HFF-Myc (cell line): ENCODE data around the gene IRX1.

Experiments
- DNase-seq: peaks from one replicate; pipeline ENCODE4 v3.0.0-alpha.2; 2011; ENCODE audit warnings: low read depth; ENCODE audit errors: extremely low read depth
- H3K4me3 ChIP-seq: replicated peaks from 2 replicates; pipeline ENCODE4 v1.5.1; 2011; ENCODE audit warnings: low read depth, mild to moderate bottlenecking, control low read depth, low read length
- TF ChIP-seq, protein P1 (sequence below): IDR thresholded peaks from 2 replicates; pipeline ENCODE4 v1.5.1; 2012; ENCODE audit warnings: mild to moderate bottlenecking, low read depth, low read length, control low read depth; ENCODE audit errors: missing control alignments

The IRX1 gene

GRCh38 chr5:3595006-3595961 is at the start of gene IRX1:
Gene IRX1 (plus strand): TSS chr5:3595832. CDS start chr5:3596106, 274 bp downstream.
- DNase-seq = no peak
- H3K4me3 ChIP-seq = peak within 1 kb of the TSS; percentile 23
- TF ChIP-seq, protein P1, sequence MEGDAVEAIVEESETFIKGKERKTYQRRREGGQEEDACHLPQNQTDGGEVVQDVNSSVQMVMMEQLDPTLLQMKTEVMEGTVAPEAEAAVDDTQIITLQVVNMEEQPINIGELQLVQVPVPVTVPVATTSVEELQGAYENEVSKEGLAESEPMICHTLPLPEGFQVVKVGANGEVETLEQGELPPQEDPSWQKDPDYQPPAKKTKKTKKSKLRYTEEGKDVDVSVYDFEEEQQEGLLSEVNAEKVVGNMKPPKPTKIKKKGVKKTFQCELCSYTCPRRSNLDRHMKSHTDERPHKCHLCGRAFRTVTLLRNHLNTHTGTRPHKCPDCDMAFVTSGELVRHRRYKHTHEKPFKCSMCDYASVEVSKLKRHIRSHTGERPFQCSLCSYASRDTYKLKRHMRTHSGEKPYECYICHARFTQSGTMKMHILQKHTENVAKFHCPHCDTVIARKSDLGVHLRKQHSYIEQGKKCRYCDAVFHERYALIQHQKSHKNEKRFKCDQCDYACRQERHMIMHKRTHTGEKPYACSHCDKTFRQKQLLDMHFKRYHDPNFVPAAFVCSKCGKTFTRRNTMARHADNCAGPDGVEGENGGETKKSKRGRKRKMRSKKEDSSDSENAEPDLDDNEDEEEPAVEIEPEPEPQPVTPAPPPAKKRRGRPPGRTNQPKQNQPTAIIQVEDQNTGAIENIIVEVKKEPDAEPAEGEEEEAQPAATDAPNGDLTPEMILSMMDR = no peak

GRCh38 chr5:3546028-3546427 is 49.6 kb upstream of the IRX1 start:
- no peak for DNase-seq
- H3K4me3 ChIP-seq = no peak overlapping the region
- TF ChIP-seq, protein P1 = no peak

DNA sequence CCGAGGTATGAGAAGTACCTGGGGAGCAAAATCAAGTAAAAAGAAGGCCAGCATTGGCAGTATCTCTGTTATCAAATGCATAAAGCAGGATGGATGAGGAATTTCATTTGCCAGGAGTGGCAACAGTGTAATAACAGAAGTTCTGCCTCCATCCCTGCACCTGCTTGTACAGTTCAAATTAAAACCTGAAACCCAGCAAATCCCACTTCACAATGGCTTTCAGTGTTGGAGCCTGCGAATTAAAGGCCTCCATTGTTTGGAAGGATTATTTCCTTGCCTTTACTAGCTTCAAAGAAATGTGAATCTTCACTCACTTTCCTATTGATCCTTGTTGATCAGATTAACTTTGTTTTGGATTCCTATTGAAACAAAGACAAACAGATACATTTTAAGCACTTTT is 31.5 kb upstream of the IRX1 start:
- H3K4me3 ChIP-seq = no peak overlapping the region
- DNase-seq = no peak
- TF ChIP-seq, protein P1 = no peak

DNA sequence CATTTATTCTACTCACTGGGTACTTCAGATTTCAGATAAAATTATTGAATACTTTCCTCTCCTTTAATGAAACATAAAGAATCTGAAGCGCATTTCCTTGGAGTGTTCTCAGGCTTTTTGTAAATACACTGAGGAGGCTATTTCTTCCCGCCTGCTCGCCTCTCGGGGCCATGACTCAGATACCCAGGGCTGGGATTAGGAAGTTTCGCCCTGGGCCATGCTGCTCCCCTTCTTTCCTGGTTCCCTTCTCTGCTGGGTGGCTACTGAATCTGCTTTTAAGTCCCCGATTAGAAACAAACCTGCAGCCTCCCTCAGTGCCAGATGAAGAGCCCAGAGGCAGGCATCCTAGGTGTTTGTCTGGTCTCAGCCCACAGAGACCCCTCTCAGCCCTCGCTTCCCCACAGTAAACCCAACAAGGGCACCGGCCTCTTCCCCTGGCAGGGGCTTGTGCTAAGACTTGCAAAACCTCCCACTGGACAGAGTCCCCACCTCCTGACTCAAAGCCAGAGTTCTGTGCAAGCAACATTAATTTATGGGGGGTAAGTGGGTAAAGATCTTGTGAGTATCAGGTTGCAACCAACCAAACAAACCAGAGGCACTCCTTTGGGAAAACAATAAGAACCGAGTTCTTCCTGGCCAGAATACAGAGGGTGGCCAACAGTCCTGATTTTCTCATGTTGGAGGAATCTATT is 30.7 kb upstream of the IRX1 start:
- TF ChIP-seq, protein P1 = no peak
- DNase-seq = no peak
- no peak overlapping the region for H3K4me3 ChIP-seq

GRCh38 chr5:3584724-3585531 is 10.7 kb upstream of the IRX1 start:
- no peak overlapping the region for H3K4me3 ChIP-seq
- no peak for DNase-seq
- TF ChIP-seq, protein P1 = no peak

GRCh38 chr5:3590161-3590966 is 5.3 kb upstream of the IRX1 start:
- TF ChIP-seq, protein P1 = no peak
- DNase-seq = no peak

More at GRCh38 chr5:3590161-3590966, 5.3 kb upstream of the IRX1 start:
- H3K4me3 ChIP-seq = no peak overlapping the region
